GM12874 (cell line): ENCODE data around the gene SCNN1G.

Source experiments
- CTCF ChIP-seq: IDR thresholded peaks from 2 replicates; pipeline ENCODE4 v1.5.1; 2011; ENCODE audit warnings: low read depth, mild to moderate bottlenecking, control low read depth, low read length, moderate library complexity; ENCODE audit not compliant: insufficient read depth

SCNN1G gene

GRCh38 chr16:23147666-23148065 lies 34.9 kb upstream of the SCNN1G start:
- TF ChIP-seq CTCF, result no peak

- no peak for TF ChIP-seq CTCF
Measured at GRCh38 chr16:23148166-23148512, 34.4 kb upstream of the SCNN1G start.

- no peak for TF ChIP-seq CTCF
Measured at GRCh38 chr16:23148513-23149266, 33.9 kb upstream of the SCNN1G start.

- no peak for TF ChIP-seq CTCF
Measured at GRCh38 chr16:23149267-23149992, 33.1 kb upstream of the SCNN1G start, which contains the start of gene USP31. TSS of gene USP31 (minus strand) at chr16:23149452. CDS start at chr16:23149270, 182 bp downstream.

- no peak for TF ChIP-seq CTCF
Measured at GRCh38 chr16:23149993-23150364, 32.6 kb upstream of the SCNN1G start.

- no peak for TF ChIP-seq CTCF
Measured at GRCh38 chr16:23152386-23153178, 30.0 kb upstream of the SCNN1G start.

GRCh38 chr16:23155445-23156049 lies 27.0 kb upstream of the SCNN1G start:
- TF ChIP-seq CTCF, result peak; percentile 52
